Activated CD8-positive, alpha-beta T cell treated with anti-CD3 and anti-CD28 coated beads for 36 hours (primary cell): ENCODE results near the gene CELF6. TPM values are rescaled to one million over a fixed set of nuclear protein-coding genes. Genes with fewer than 3 reads are reported as not detected.
"Not testable (repeated sequence)": the region's sequence is repeated elsewhere in the genome, so short reads cannot be mapped to it uniquely, and the experiment has no call there.

Experiments
- ATAC-seq: fragments of 200-7000 bp; cut with Tn5 transposase; one replicate; pipeline ENCODE4 v1.10.0; 2021; ENCODE audit warnings: mild to moderate bottlenecking, moderate library complexity
- CTCF ChIA-PET: fragments of 350-600 bp; sonication (Branson Sonifier 250); formaldehyde crosslinking; loops from one replicate; lab custom pipeline; 2021; ENCODE audit warnings: antibody characterized with exemption; lab: Charles Lee
- POLR2A ChIA-PET: fragments of 350-600 bp; sonication (Branson Sonifier 250); formaldehyde crosslinking; loops from one replicate; lab custom pipeline; 2021; ENCODE audit warnings: antibody characterized with exemption; lab: Charles Lee
- DNase-seq: peaks from one replicate; pipeline ENCODE4 v3.0.0-alpha.2; 2020
- H3K27ac Mint-ChIP-seq: one replicate; pipeline ENCODE4 v1.8.0; 2021; ENCODE audit warnings: mild to moderate bottlenecking, mixed read lengths
- H3K27me3 Mint-ChIP-seq: one replicate; pipeline ENCODE4 v1.8.0; 2021; ENCODE audit warnings: mixed read lengths
- H3K36me3 Mint-ChIP-seq: one replicate; pipeline ENCODE4 v1.8.0; 2021; ENCODE audit warnings: low read depth, mixed read lengths
- H3K4me1 Mint-ChIP-seq: one replicate; pipeline ENCODE4 v1.8.0; 2021; ENCODE audit warnings: low read depth, mixed read lengths
- H3K4me3 Mint-ChIP-seq: one replicate; pipeline ENCODE4 v1.8.0; 2021; ENCODE audit warnings: mild to moderate bottlenecking, moderate library complexity, mixed read lengths
- H3K9me3 Mint-ChIP-seq: one replicate; pipeline ENCODE4 v1.8.0; 2021; ENCODE audit warnings: mixed read lengths
- CTCF ChIP-seq: fragments of 200-600 bp; IDR thresholded peaks from one replicate; pipeline ENCODE4 v1.8.0; 2022; ENCODE audit warnings: antibody characterized with exemption, mild to moderate bottlenecking
- intact Hi-C: fragments of 100-400 bp; cut with micrococcal nuclease; formaldehyde crosslinking; loops from one replicate; pipeline ENCODE4 v1.10.0; 2022
- total RNA-seq, 2 experiments: library from RNA; stranded (reverse); gene quantifications; one replicate each; pipeline ENCODE4 v1.2.3, GENCODE V29; 2021

The CELF6 gene
- total RNA-seq, 2 experiments from 2014 or later = 0.18 to 0.20 TPM

- DNase-seq = no peak
- intact Hi-C loops = no loop called here
- TF ChIP-seq CTCF = no peak
- Mint-ChIP-seq H3K4me3 (no peak overlapping the region), H3K27ac (no peak overlapping the region), H3K9me3 (no peaks in the 10 kb centered on the region), H3K36me3 (no peaks in the 10 kb centered on the region), H3K4me1 (peaks cover 4% of the 10 kb centered on the region), H3K27me3 (no peaks in the 10 kb centered on the region)
- ChIA-PET CTCF (interaction anchor here (2.2 kb wide), 1 partner anchor 31 kb away, joined by 6 read pairs; no protein-coding TSS in a partner anchor), POLR2A (no interaction called here)
- no peak for ATAC-seq
Observed at GRCh38 chr15:72281713-72282112, 38.2 kb downstream of the CELF6 start.

- DNase-seq (no peak), ATAC-seq (no peak)
- Mint-ChIP-seq H3K36me3 (no peaks in the 10 kb centered on the region), H3K4me3 (no peak overlapping the region), H3K4me1 (peaks cover 4% of the 10 kb centered on the region), H3K9me3 (no peaks in the 10 kb centered on the region), H3K27me3 (no peaks in the 10 kb centered on the region), H3K27ac (no peak overlapping the region)
- no peak for TF ChIP-seq CTCF
- intact Hi-C loops = no loop called here
- ChIA-PET CTCF (no interaction called here), POLR2A (interaction anchor here (1.2 kb wide), 2 partner anchors 9 to 82 kb away, joined by 3 read pairs; no protein-coding TSS in a partner anchor)
Observed at GRCh38 chr15:72280751-72281150, 39.2 kb downstream of the CELF6 start.

DNA sequence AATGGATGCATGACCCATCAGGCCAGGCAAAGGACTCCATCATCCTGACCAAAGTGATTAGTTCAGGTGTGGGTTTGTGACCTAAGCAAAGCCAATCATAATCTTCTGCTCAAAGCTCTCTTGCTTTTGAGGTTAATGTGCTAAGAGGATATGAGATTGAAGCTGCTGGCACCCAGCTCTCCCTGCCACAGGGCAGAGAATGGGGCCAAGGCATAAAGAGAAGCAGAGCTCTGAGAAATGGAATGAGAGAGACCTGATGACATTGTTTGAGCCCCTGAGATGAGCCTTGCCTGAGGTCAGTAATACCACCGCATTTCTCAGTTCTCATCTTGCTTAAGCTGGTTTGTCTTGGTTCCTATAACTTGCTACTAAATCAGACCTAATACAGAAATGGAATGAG is 41.2 kb downstream of the CELF6 start:
- intact Hi-C loops = no loop called here
- DNase-seq = no peak
- CTCF ChIA-PET = interaction anchor here (1.2 to 1.5 kb wide), 5 partner anchors 8 to 78 kb away, joined by 3 to 4 read pairs (median 3); no protein-coding TSS in a partner anchor

GRCh38 chr15:72276326-72276700 is 43.6 kb downstream of the CELF6 start:
- CTCF ChIA-PET = interaction anchor here (1.1 kb wide), 1 partner anchor 45 kb away, joined by 3 read pairs; no protein-coding TSS in a partner anchor
- Mint-ChIP-seq H3K27ac (no peak overlapping the region), H3K4me1 (peaks cover 17% of the 10 kb centered on the region), H3K9me3 (no peaks in the 10 kb centered on the region), H3K4me3 (no peak overlapping the region), H3K27me3 (no peaks in the 10 kb centered on the region), H3K36me3 (no peaks in the 10 kb centered on the region)
- TF ChIP-seq CTCF = no peak
- intact Hi-C loops = no loop called here
- DNase-seq (no peak), ATAC-seq (no peak)
- POLR2A ChIA-PET = interaction anchor here (0.6 kb wide), 1 partner anchor 64 kb away, joined by 3 read pairs; no protein-coding TSS in a partner anchor

More for the DNA sequence above, 41.2 kb downstream of the CELF6 start:
- H3K4me1 Mint-ChIP-seq = peaks cover 4% of the 10 kb centered on the region
- H3K9me3 Mint-ChIP-seq = no peaks in the 10 kb centered on the region
- H3K4me3 Mint-ChIP-seq = no peak overlapping the region
- ATAC-seq = no peak
- no peak for TF ChIP-seq CTCF
- H3K36me3 Mint-ChIP-seq = no peaks in the 10 kb centered on the region
- no peaks in the 10 kb centered on the region for H3K27me3 Mint-ChIP-seq
- POLR2A ChIA-PET = interaction anchor here (1.4 to 1.6 kb wide), 2 partner anchors 14 to 48 kb away, joined by 3 read pairs; no protein-coding TSS in a partner anchor
- no peak overlapping the region for H3K27ac Mint-ChIP-seq

DNA sequence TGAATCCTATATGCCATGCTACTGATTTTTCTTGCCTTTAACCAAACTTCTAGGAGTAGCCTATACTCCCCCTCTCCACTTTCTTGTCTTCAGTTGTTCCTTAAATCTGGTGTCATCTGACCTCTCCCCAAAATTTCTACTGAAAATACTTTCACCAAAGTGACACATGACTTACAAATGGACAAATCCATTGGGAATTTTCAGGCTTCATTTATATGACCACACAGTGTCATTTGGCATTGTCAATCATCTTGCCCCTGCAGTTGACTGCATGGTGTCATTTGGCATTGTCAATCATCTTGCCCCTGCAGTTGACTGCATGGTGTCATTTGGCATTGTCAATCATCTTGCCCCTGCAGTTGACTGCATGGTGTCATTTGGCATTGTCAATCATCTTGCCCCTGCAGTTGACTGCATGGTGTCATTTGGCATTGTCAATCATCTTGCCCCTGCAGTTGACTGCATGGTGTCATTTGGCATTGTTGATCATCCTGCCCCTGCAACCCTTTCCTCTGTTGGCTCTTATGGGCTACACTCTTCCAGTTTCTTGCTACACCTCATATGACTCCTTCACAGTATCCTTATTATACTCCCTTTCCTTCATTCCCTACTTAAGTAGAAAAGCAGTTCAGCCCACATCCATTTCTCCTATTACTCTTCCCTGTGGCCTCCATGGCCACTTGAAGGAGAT is 44.2 kb downstream of the CELF6 start:
- peaks cover 23% of the 10 kb centered on the region for H3K4me1 Mint-ChIP-seq
- H3K27ac Mint-ChIP-seq, DNase-seq, H3K4me3 Mint-ChIP-seq, H3K27me3 Mint-ChIP-seq, H3K9me3 Mint-ChIP-seq, POLR2A ChIA-PET, intact Hi-C loops, H3K36me3 Mint-ChIP-seq, ATAC-seq: not testable (repeated sequence)
- CTCF ChIA-PET = interaction anchor here (1.1 kb wide), 1 partner anchor 44 kb away, joined by 3 read pairs; no protein-coding TSS in a partner anchor
